Measurements from ENCODE around the gene APOD.
"Not testable (repeated sequence)": the region's sequence is repeated elsewhere in the genome, so short reads cannot be mapped to it uniquely, and the experiment has no call there.

APOD gene

GRCh38 chr3:195613468-195614069 lies 29.8 kb upstream of the APOD start:
- Histone ChIP-seq H3K36me3 (ENCODE audit: control insufficient read depth, insufficient read depth, low read length) (no peaks in the 10 kb centered on the region), H3K27ac (ENCODE audit: low read depth, low read length) (no peak overlapping the region), H3K27me3 (ENCODE audit: control insufficient read depth, insufficient read depth, low read length) (no peaks in the 10 kb centered on the region), H3K4me1 (ENCODE audit: control insufficient read depth, insufficient read depth, low read length) (no peaks in the 10 kb centered on the region), H3K4me3 (ENCODE audit: low read length) (no peak overlapping the region), H3K9ac (ENCODE audit: low read length) (no peak overlapping the region)

DNA sequence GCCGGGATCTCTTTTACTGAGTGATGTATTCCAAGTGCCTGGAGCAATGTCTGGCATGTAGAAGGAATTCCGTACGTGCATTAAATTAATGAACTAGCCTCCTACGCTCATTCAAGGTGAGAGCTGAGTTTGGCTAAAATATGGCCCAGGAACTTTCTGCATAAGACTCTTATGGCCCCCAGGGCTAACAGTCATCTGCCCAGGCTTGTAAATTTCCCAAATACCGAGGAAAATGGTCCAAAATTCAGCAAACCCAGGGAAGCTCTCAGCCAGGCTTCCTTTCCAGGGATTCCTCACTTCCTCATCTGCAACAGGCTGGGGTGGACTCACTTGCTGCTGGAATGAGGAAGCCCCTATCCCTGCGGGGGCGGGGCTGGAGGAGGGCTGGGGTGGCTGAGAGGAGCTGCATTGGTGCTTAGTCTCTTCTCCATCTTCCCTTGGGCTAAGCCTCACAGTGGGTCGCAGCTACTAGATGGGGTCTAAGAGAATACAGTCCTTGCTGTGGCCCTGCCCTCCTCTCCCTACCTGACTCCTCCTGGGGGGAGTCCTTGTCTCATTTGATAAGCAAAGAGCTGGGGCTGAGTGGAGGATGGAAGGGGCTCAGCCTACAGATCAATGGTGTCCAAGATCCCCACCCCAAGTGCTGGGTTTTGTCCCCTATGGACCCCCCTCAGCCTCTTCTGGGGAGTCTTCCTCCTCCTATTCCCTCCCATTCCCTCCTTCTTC lies 28.5 kb upstream of the APOD start:
- H3K9ac ChIP-seq (ENCODE audit: low read length), result no peak overlapping the region
- no peak overlapping the region for H3K27ac ChIP-seq (ENCODE audit: low read depth, low read length)
- H3K36me3 ChIP-seq (ENCODE audit: control insufficient read depth, insufficient read depth, low read length), result no peaks in the 10 kb centered on the region
- no peak overlapping the region for H3K4me3 ChIP-seq (ENCODE audit: low read length)
- no peaks in the 10 kb centered on the region for H3K4me1 ChIP-seq (ENCODE audit: control insufficient read depth, insufficient read depth, low read length)
- H3K27me3 ChIP-seq (ENCODE audit: control insufficient read depth, insufficient read depth, low read length), result no peaks in the 10 kb centered on the region

DNA sequence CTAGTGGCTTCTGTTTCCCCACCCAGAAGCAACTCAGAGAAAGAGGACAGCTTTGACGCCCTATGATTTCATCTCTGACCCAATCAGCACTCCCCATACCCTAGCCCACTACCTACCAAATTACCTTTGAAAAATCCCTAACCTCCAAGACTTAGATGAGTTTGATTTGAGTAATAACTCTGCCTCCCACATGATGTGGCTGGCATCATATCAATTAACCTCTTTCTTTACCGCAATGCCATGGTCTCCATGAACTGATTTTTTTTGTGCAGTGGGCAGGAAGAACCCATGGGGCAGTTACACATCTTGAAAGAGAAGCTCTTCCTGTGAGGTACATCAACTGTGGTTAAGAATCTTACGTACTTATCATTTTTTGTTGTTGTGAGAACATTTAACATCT lies 25.5 kb upstream of the APOD start:
- no peak overlapping the region for H3K27ac ChIP-seq (ENCODE audit: low read depth, low read length)
- H3K36me3 ChIP-seq (ENCODE audit: control insufficient read depth, insufficient read depth, low read length), result no peaks in the 10 kb centered on the region
- no peak overlapping the region for H3K9ac ChIP-seq (ENCODE audit: low read length)
- H3K4me3 ChIP-seq (ENCODE audit: low read length), result no peak overlapping the region
- H3K4me1 ChIP-seq (ENCODE audit: control insufficient read depth, insufficient read depth, low read length), result no peaks in the 10 kb centered on the region
- no peaks in the 10 kb centered on the region for H3K27me3 ChIP-seq (ENCODE audit: control insufficient read depth, insufficient read depth, low read length)

DNA sequence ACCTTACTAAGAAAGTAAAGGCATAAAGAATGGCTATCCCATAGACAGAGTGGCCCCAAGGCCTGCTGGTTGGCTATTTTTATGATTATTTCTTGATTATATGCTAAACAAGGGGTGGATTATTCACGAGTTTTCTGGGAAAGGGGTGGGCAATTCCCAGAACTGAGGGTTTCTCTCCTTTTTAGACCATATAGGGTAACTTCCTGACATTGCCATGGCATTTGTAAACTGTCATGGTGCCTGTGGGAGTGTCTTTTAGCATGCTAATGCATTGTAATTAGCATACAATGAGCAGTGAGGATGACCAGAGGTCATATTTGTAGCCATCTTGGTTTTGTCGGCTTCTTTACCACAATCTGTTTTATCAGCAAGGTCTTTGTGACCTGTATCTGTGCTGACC lies 18.0 kb upstream of the APOD start:
- not testable (repeated sequence) for H3K4me1 ChIP-seq (ENCODE audit: control insufficient read depth, insufficient read depth, low read length); H3K27me3 ChIP-seq (ENCODE audit: control insufficient read depth, insufficient read depth, low read length); H3K4me3 ChIP-seq (ENCODE audit: low read length); H3K9ac ChIP-seq (ENCODE audit: low read length); H3K27ac ChIP-seq (ENCODE audit: low read depth, low read length); H3K36me3 ChIP-seq (ENCODE audit: control insufficient read depth, insufficient read depth, low read length)

DNA sequence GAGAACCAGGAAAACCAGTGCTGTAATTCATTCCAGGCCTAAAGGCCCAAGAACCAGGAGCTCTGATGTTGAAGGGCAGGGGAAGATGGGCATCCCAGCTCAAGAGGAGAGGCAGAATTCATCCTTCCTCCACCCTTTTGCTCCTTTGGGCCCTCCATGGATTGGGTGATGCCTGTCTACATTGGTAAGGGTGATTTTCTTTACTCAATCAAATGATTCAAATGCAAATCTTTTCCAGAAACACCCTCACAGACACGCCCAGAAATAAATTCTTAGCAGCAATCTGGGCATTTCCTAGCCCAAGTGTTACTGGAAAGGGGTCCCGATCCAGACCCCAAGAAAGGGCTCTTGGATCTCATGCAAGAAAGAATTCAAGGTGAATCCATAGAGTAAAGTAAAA lies 17.6 kb upstream of the APOD start:
- Histone ChIP-seq H3K27me3 (ENCODE audit: control insufficient read depth, insufficient read depth, low read length) (no peaks in the 10 kb centered on the region), H3K36me3 (ENCODE audit: control insufficient read depth, insufficient read depth, low read length) (no peaks in the 10 kb centered on the region), H3K27ac (ENCODE audit: low read depth, low read length) (no peak overlapping the region), H3K4me1 (ENCODE audit: control insufficient read depth, insufficient read depth, low read length) (no peaks in the 10 kb centered on the region), H3K9ac (ENCODE audit: low read length) (no peak overlapping the region), H3K4me3 (ENCODE audit: low read length) (no peak overlapping the region)

GRCh38 chr3:195599926-195600325 lies 16.2 kb upstream of the APOD start:
- not testable (repeated sequence) for H3K27ac ChIP-seq (ENCODE audit: low read depth, low read length); H3K9ac ChIP-seq (ENCODE audit: low read length); H3K36me3 ChIP-seq (ENCODE audit: control insufficient read depth, insufficient read depth, low read length); H3K27me3 ChIP-seq (ENCODE audit: control insufficient read depth, insufficient read depth, low read length); H3K4me3 ChIP-seq (ENCODE audit: low read length); H3K4me1 ChIP-seq (ENCODE audit: control insufficient read depth, insufficient read depth, low read length)

GRCh38 chr3:195599516-195599915 lies 15.8 kb upstream of the APOD start:
- not testable (repeated sequence) for H3K36me3 ChIP-seq (ENCODE audit: control insufficient read depth, insufficient read depth, low read length); H3K4me3 ChIP-seq (ENCODE audit: low read length); H3K4me1 ChIP-seq (ENCODE audit: control insufficient read depth, insufficient read depth, low read length); H3K27me3 ChIP-seq (ENCODE audit: control insufficient read depth, insufficient read depth, low read length); H3K9ac ChIP-seq (ENCODE audit: low read length); H3K27ac ChIP-seq (ENCODE audit: low read depth, low read length)

DNA sequence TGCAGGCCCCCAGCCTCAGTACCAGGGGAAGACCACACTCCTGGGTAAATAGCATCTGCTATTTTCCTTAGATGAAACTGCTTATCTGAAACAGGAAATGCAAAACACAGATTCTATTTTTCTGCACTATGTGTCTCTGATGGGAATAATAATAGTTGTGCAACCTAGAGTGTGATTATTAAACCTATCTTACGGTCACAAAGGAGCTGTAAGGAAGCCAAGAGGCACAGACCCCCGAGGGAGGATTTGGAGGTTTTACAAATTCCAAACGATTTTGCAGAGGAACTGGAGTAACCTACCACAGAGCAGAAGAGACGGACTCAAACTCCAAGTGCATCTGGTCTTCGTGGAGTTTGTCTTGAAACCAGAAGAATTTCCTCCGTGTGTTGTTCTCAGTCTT lies 14.1 kb upstream of the APOD start:
- Histone ChIP-seq H3K4me1 (ENCODE audit: control insufficient read depth, insufficient read depth, low read length) (no peaks in the 10 kb centered on the region), H3K27ac (ENCODE audit: low read depth, low read length) (no peak overlapping the region), H3K4me3 (ENCODE audit: low read length) (no peak overlapping the region), H3K9ac (ENCODE audit: low read length) (no peak overlapping the region), H3K27me3 (ENCODE audit: control insufficient read depth, insufficient read depth, low read length) (no peaks in the 10 kb centered on the region), H3K36me3 (ENCODE audit: control insufficient read depth, insufficient read depth, low read length) (no peaks in the 10 kb centered on the region)

DNA sequence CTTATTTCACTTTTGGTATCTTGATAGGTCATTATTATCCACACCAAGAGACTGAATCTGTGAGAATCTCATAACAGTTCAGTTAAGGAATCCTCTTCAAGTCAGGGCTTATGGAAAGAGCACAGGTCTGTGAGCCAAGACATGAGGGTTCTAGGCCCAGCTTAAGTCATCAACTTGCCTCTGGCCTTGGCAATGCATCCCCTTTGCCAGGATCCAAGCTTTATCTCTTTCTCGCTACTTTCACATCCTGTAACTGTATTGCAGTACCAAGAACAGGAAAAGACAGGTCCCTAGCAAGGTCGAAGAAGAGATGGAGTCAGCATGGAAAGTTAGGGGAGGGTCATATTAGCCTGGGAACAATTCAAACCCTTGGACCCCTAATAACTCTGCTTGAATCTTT lies 13.5 kb upstream of the APOD start:
- no peak overlapping the region for H3K4me3 ChIP-seq (ENCODE audit: low read length)
- H3K36me3 ChIP-seq (ENCODE audit: control insufficient read depth, insufficient read depth, low read length), result no peaks in the 10 kb centered on the region
- H3K27ac ChIP-seq (ENCODE audit: low read depth, low read length), result no peak overlapping the region
- H3K9ac ChIP-seq (ENCODE audit: low read length), result no peak overlapping the region
- no peaks in the 10 kb centered on the region for H3K4me1 ChIP-seq (ENCODE audit: control insufficient read depth, insufficient read depth, low read length)
- H3K27me3 ChIP-seq (ENCODE audit: control insufficient read depth, insufficient read depth, low read length), result no peaks in the 10 kb centered on the region

GRCh38 chr3:195596765-195597171 lies 13.0 kb upstream of the APOD start:
- H3K4me3 ChIP-seq (ENCODE audit: low read length), result no peak overlapping the region
- no peaks in the 10 kb centered on the region for H3K36me3 ChIP-seq (ENCODE audit: control insufficient read depth, insufficient read depth, low read length)
- no peaks in the 10 kb centered on the region for H3K27me3 ChIP-seq (ENCODE audit: control insufficient read depth, insufficient read depth, low read length)
- H3K9ac ChIP-seq (ENCODE audit: low read length), result no peak overlapping the region
- H3K27ac ChIP-seq (ENCODE audit: low read depth, low read length), result no peak overlapping the region
- H3K4me1 ChIP-seq (ENCODE audit: control insufficient read depth, insufficient read depth, low read length), result no peaks in the 10 kb centered on the region

GRCh38 chr3:195595785-195596531 lies 12.2 kb upstream of the APOD start:
- no peaks in the 10 kb centered on the region for H3K27me3 ChIP-seq (ENCODE audit: control insufficient read depth, insufficient read depth, low read length)
- no peaks in the 10 kb centered on the region for H3K36me3 ChIP-seq (ENCODE audit: control insufficient read depth, insufficient read depth, low read length)
- no peak overlapping the region for H3K27ac ChIP-seq (ENCODE audit: low read depth, low read length)
- H3K4me1 ChIP-seq (ENCODE audit: control insufficient read depth, insufficient read depth, low read length), result no peaks in the 10 kb centered on the region
- no peak overlapping the region for H3K9ac ChIP-seq (ENCODE audit: low read length)
- no peak overlapping the region for H3K4me3 ChIP-seq (ENCODE audit: low read length)

- H3K4me3 ChIP-seq (ENCODE audit: low read length), result no peak overlapping the region
- H3K27ac ChIP-seq (ENCODE audit: low read depth, low read length), result no peak overlapping the region
- no peaks in the 10 kb centered on the region for H3K27me3 ChIP-seq (ENCODE audit: control insufficient read depth, insufficient read depth, low read length)
- no peaks in the 10 kb centered on the region for H3K36me3 ChIP-seq (ENCODE audit: control insufficient read depth, insufficient read depth, low read length)
- H3K4me1 ChIP-seq (ENCODE audit: control insufficient read depth, insufficient read depth, low read length), result no peaks in the 10 kb centered on the region
- no peak overlapping the region for H3K9ac ChIP-seq (ENCODE audit: low read length)
Observed at GRCh38 chr3:195591852-195592251, 8.1 kb upstream of the APOD start.

DNA sequence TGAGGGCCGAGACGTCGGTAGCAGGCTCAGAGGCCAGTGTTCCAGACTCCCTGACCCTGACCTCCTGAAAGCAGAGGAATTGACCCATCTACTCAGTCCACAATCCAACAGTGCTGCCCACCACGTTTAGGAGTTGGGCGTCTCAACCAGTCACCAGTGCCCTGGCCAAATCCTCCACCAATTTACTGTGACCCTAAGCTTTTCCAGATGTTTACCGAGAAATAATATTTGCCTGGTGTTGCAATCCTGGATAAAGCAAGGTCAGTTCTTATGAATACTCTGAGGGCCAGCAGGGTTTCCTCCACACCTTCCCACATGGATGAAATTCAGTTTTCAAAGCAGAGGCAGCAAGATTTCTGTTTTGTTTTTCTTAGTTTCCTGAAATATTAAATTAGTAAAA lies 7.5 kb upstream of the APOD start:
- Histone ChIP-seq H3K4me1 (ENCODE audit: control insufficient read depth, insufficient read depth, low read length) (no peaks in the 10 kb centered on the region), H3K9ac (ENCODE audit: low read length) (no peak overlapping the region), H3K4me3 (ENCODE audit: low read length) (no peak overlapping the region), H3K27ac (ENCODE audit: low read depth, low read length) (no peak overlapping the region), H3K36me3 (ENCODE audit: control insufficient read depth, insufficient read depth, low read length) (no peaks in the 10 kb centered on the region), H3K27me3 (ENCODE audit: control insufficient read depth, insufficient read depth, low read length) (no peaks in the 10 kb centered on the region)

All from rectal smooth muscle tissue (tissue), 1 donor.